ENCODE measurements around the gene HEXD.
"Not testable (repeated sequence)": the region's sequence is repeated elsewhere in the genome, so short reads cannot be mapped to it uniquely, and the experiment has no call there.

Gene HEXD

GRCh38 chr17:82376042-82376730, 42.0 kb upstream of the HEXD start:
- H3K9me3 ChIP-seq = no peaks in the 10 kb centered on the region
- no peak overlapping the region for H3K27ac ChIP-seq
- H3K4me1 ChIP-seq (ENCODE audit: control insufficient read depth in 1 of 2, insufficient read depth in 1 of 2, low read depth in 1 of 2, low read length in 1 of 2) = peaks cover 2 to 5% of the 10 kb centered on the region in 2 experiments
- no peaks in the 10 kb centered on the region for H3K36me3 ChIP-seq
- peaks cover 93% of the 10 kb centered on the region for H3K27me3 ChIP-seq
- no peak for TF ChIP-seq CTCF (IDR thresholded peaks at IDR 0.05)
- H3K4me3 ChIP-seq (ENCODE audit: low read depth in 1 of 2, low read length in 1 of 2) = no peak overlapping the region

- not testable (repeated sequence) for H3K9me3 ChIP-seq; H3K4me3 ChIP-seq (ENCODE audit: low read depth in 1 of 2, low read length in 1 of 2); H3K27ac ChIP-seq; H3K4me1 ChIP-seq (ENCODE audit: control insufficient read depth in 1 of 2, insufficient read depth in 1 of 2, low read depth in 1 of 2, low read length in 1 of 2); H3K36me3 ChIP-seq
- peaks cover 91% of the 10 kb centered on the region for H3K27me3 ChIP-seq
These were observed 40.9 kb upstream of the HEXD start for GRCh38 chr17:82377294-82377693.

GRCh38 chr17:82377924-82378740, 40.0 kb upstream of the HEXD start:
- H3K9me3 ChIP-seq = no peaks in the 10 kb centered on the region
- TF ChIP-seq CTCF (IDR thresholded peaks at IDR 0.05) = no peak
- no peaks in the 10 kb centered on the region for H3K36me3 ChIP-seq
- H3K27ac ChIP-seq = no peak overlapping the region
- peaks cover 91% of the 10 kb centered on the region for H3K27me3 ChIP-seq
- H3K4me3 ChIP-seq (ENCODE audit: low read depth in 1 of 2, low read length in 1 of 2) = no peak overlapping the region
- peaks cover 2 to 5% of the 10 kb centered on the region in 2 experiments for H3K4me1 ChIP-seq (ENCODE audit: control insufficient read depth in 1 of 2, insufficient read depth in 1 of 2, low read depth in 1 of 2, low read length in 1 of 2)

- Histone ChIP-seq H3K36me3 (no peaks in the 10 kb centered on the region), H3K27ac (no peak overlapping the region), H3K9me3 (no peaks in the 10 kb centered on the region), H3K27me3 (peaks cover 91% of the 10 kb centered on the region), H3K4me1 (ENCODE audit: control insufficient read depth in 1 of 2, insufficient read depth in 1 of 2, low read depth in 1 of 2, low read length in 1 of 2) (peaks cover 2 to 5% of the 10 kb centered on the region in 2 experiments), H3K4me3 (ENCODE audit: low read depth in 1 of 2, low read length in 1 of 2) (no peak overlapping the region)
- TF ChIP-seq CTCF (IDR thresholded peaks at IDR 0.05) = no peak
These were observed 39.5 kb upstream of the HEXD start for GRCh38 chr17:82378741-82379021.

- no peaks in the 10 kb centered on the region for H3K9me3 ChIP-seq
- no peaks in the 10 kb centered on the region for H3K36me3 ChIP-seq
- H3K27me3 ChIP-seq = peaks cover 91% of the 10 kb centered on the region
- no peak overlapping the region for H3K27ac ChIP-seq
- peaks cover 2 to 5% of the 10 kb centered on the region in 2 experiments for H3K4me1 ChIP-seq (ENCODE audit: control insufficient read depth in 1 of 2, insufficient read depth in 1 of 2, low read depth in 1 of 2, low read length in 1 of 2)
- TF ChIP-seq CTCF (IDR thresholded peaks at IDR 0.05) = no peak
- H3K4me3 ChIP-seq (ENCODE audit: low read depth in 1 of 2, low read length in 1 of 2) = no peak overlapping the region
These were observed 37.1 kb upstream of the HEXD start for GRCh38 chr17:82380860-82381702.

- not testable (repeated sequence) for H3K9me3 ChIP-seq; H3K27ac ChIP-seq; H3K4me3 ChIP-seq (ENCODE audit: low read depth in 1 of 2, low read length in 1 of 2); H3K36me3 ChIP-seq; H3K4me1 ChIP-seq (ENCODE audit: control insufficient read depth in 1 of 2, insufficient read depth in 1 of 2, low read depth in 1 of 2, low read length in 1 of 2)
- H3K27me3 ChIP-seq = peaks cover 91% of the 10 kb centered on the region
These were observed 36.5 kb upstream of the HEXD start for GRCh38 chr17:82381703-82382009.

GRCh38 chr17:82382220-82382932, 35.8 kb upstream of the HEXD start:
- not testable (repeated sequence) for H3K27ac ChIP-seq; H3K4me3 ChIP-seq (ENCODE audit: low read depth in 1 of 2, low read length in 1 of 2); H3K4me1 ChIP-seq (ENCODE audit: control insufficient read depth in 1 of 2, insufficient read depth in 1 of 2, low read depth in 1 of 2, low read length in 1 of 2); H3K36me3 ChIP-seq; H3K9me3 ChIP-seq
- H3K27me3 ChIP-seq = peaks cover 95% of the 10 kb centered on the region

Measured in neutrophil (primary cell).